Measurements from ENCODE around the gene ITLN1. TPM values are rescaled to one million over a fixed set of nuclear protein-coding genes. Genes with fewer than 3 reads are reported as not detected.

Gene ITLN1
- total RNA-seq, 4 donors from 2014 or later: 105 to 7,953 (median 2,405) TPM

GRCh38 chr1:160830321-160831153 lies 54.4 kb downstream of the ITLN1 start:
- DNase-seq (ENCODE audit: low spot score) (peak; percentile 62), ATAC-seq (ENCODE audit: low FRiP score) (peak; percentile 83)
- no peak for TF ChIP-seq CTCF (IDR thresholded peaks at IDR 0.05)

- no peak for ATAC-seq (ENCODE audit: low FRiP score)
- no peak for TF ChIP-seq CTCF (IDR thresholded peaks at IDR 0.05)
These were observed 55.2 kb downstream of the ITLN1 start for GRCh38 chr1:160829766-160830165.

GRCh38 chr1:160827418-160827817 lies 57.6 kb downstream of the ITLN1 start:
- DNase-seq (ENCODE audit: low spot score) (no peak), ATAC-seq (ENCODE audit: low FRiP score) (no peak)
- TF ChIP-seq CTCF (IDR thresholded peaks at IDR 0.05): no peak

More at GRCh38 chr1:160829766-160830165, 55.2 kb downstream of the ITLN1 start:
- DNase-seq (ENCODE audit: low spot score): no peak

- no peak for ATAC-seq (ENCODE audit: low FRiP score)
- no peak for TF ChIP-seq CTCF (IDR thresholded peaks at IDR 0.05)
- DNase-seq (ENCODE audit: low spot score): no peak
These were observed 58.4 kb downstream of the ITLN1 start for GRCh38 chr1:160826546-160826945.

Other genes with a start within 250 kb of the ITLN1 start
- 10 to 100 TPM in 1 of 4 donors, 1 to 10 TPM in 3; 1.5 to 18.0 (median 1.5) TPM for gene SLAMF1, start 238.1 kb downstream of the ITLN1 start, total RNA-seq
- gene CD48, start 173.4 kb downstream of the ITLN1 start, total RNA-seq: 10 to 100 TPM in 1 of 4 donors, 1 to 10 TPM in 3; 5.2 to 21.0 (median 8.0) TPM
- gene SLAMF7, start 145.9 kb downstream of the ITLN1 start, total RNA-seq: 1 to 10 TPM; 1.1 to 3.2 (median 1.7) TPM
- gene LY9, start 89.0 kb downstream of the ITLN1 start, total RNA-seq: 1 to 10 TPM in 3 of 4 donors, under 1 TPM in 1; 0.95 to 3.2 (median 1.4) TPM
- gene CD244, start 22.3 kb downstream of the ITLN1 start, total RNA-seq: 10 to 100 TPM in 1 of 4 donors, 1 to 10 TPM in 1, under 1 TPM in 2; 0.84 to 10.3 (median 3.0) TPM
- 10 to 100 TPM in 2 of 4 donors, 1 to 10 TPM in 1, not detected in 1; 6.4 to 58.9 (median 30.3) TPM for gene ITLN2, start 69.6 kb upstream of the ITLN1 start, total RNA-seq
- 10 to 100 TPM; 31.7 to 52.8 (median 44.4) TPM for gene F11R, start 136.0 kb upstream of the ITLN1 start, total RNA-seq
- gene TSTD1, start 153.8 kb upstream of the ITLN1 start, total RNA-seq: 10 to 100 TPM; 26.0 to 43.1 (median 30.5) TPM
- gene USF1, start 160.8 kb upstream of the ITLN1 start, total RNA-seq: 10 to 100 TPM; 44.8 to 87.5 (median 61.4) TPM
- 10 to 100 TPM in 3 of 4 donors, 1 to 10 TPM in 1; 9.8 to 32.3 (median 24.7) TPM for gene ARHGAP30, start 184.7 kb upstream of the ITLN1 start, total RNA-seq
- under 1 TPM in 1 of 4 donors, not detected in 3; 0.72 TPM for gene NECTIN4, start 204.4 kb upstream of the ITLN1 start, total RNA-seq
- gene KLHDC9, start 213.2 kb upstream of the ITLN1 start, total RNA-seq: 1 to 10 TPM in 2 of 4 donors, under 1 TPM in 1, not detected in 1; 0.60 to 2.2 (median 1.5) TPM
- 10 to 100 TPM; 30.6 to 90.1 (median 50.0) TPM for gene PFDN2, start 232.9 kb upstream of the ITLN1 start, total RNA-seq
- gene NIT1, start 232.9 kb upstream of the ITLN1 start, total RNA-seq: 100 to 1,000 TPM in 1 of 4 donors, 10 to 100 TPM in 3; 28.1 to 122 (median 33.4) TPM
- 10 to 100 TPM; 32.0 to 54.8 (median 43.1) TPM for gene DEDD, start 247.5 kb upstream of the ITLN1 start, total RNA-seq

Measured in omental fat pad (tissue), 4 donors.